Mononuclear cell (primary cell): ENCODE results near the gene KDM6A. TPM values are rescaled to one million over a fixed set of nuclear protein-coding genes. Genes with fewer than 3 reads are reported as not detected.
"Not testable (repeated sequence)": the region's sequence is repeated elsewhere in the genome, so short reads cannot be mapped to it uniquely, and the experiment has no call there.

ENCODE experiments used
- H3K27me3 ChIP-seq: 2 replicates; pipeline ENCODE4 v1.6.0; 2011; ENCODE audit warnings: low read length, control low read depth; ENCODE audit not compliant: insufficient read depth
- H3K4me1 ChIP-seq: 2 replicates; pipeline ENCODE4 v1.5.1; 2011; ENCODE audit warnings: mild to moderate bottlenecking, low read length, control low read depth; ENCODE audit not compliant: insufficient read depth
- H3K4me3 ChIP-seq: 2 replicates; pipeline ENCODE4 v1.5.1; 2011; ENCODE audit warnings: mild to moderate bottlenecking, low read length, moderate library complexity
- H3K9me3 ChIP-seq: 2 replicates; pipeline ENCODE4 v1.5.1; 2011; ENCODE audit warnings: low read depth, mild to moderate bottlenecking, control low read depth, low read length
- total RNA-seq: library from RNA; depleted of rRNA; stranded (reverse); fragments of >200 nt; gene quantifications from one replicate; pipeline ENCODE4 v1.2.3, GENCODE V29; 2012

Gene KDM6A
- total RNA-seq, 1 donor: 115 TPM

- Histone ChIP-seq H3K4me3 (no peak overlapping the region), H3K27me3 (no peaks in the 10 kb centered on the region), H3K4me1 (peaks cover 16% of the 10 kb centered on the region), H3K9me3 (no peaks in the 10 kb centered on the region)
Measured at GRCh38 chrX:45070116-45071007, 197.4 kb downstream of the KDM6A start.

- not testable (repeated sequence) for H3K4me3 ChIP-seq, H3K27me3 ChIP-seq, H3K9me3 ChIP-seq
- H3K4me1 ChIP-seq: peaks cover 16% of the 10 kb centered on the region
Measured at GRCh38 chrX:45073011-45073410, 200.0 kb downstream of the KDM6A start.

GRCh38 chrX:45077748-45078424, 204.9 kb downstream of the KDM6A start:
- Histone ChIP-seq H3K4me3 (no peak overlapping the region), H3K9me3 (no peaks in the 10 kb centered on the region), H3K27me3 (no peaks in the 10 kb centered on the region), H3K4me1 (no peaks in the 10 kb centered on the region)

GRCh38 chrX:45083314-45083713, 210.3 kb downstream of the KDM6A start:
- Histone ChIP-seq H3K9me3 (no peaks in the 10 kb centered on the region), H3K4me3 (no peak overlapping the region), H3K27me3 (no peaks in the 10 kb centered on the region), H3K4me1 (no peaks in the 10 kb centered on the region)

- H3K27me3 ChIP-seq: no peaks in the 10 kb centered on the region
- no peaks in the 10 kb centered on the region for H3K9me3 ChIP-seq
Measured at GRCh38 chrX:45110494-45110893, 237.5 kb downstream of the KDM6A start.

GRCh38 chrX:45126158-45126557, 253.2 kb downstream of the KDM6A start:
- no peaks in the 10 kb centered on the region for H3K9me3 ChIP-seq
- no peak overlapping the region for H3K4me3 ChIP-seq
- H3K4me1 ChIP-seq: no peaks in the 10 kb centered on the region
- H3K27me3 ChIP-seq: no peaks in the 10 kb centered on the region

More at GRCh38 chrX:45110494-45110893, 237.5 kb downstream of the KDM6A start:
- no peak overlapping the region for H3K4me3 ChIP-seq
- H3K4me1 ChIP-seq: no peaks in the 10 kb centered on the region

- Histone ChIP-seq H3K27me3 (no peaks in the 10 kb centered on the region), H3K4me1 (no peaks in the 10 kb centered on the region), H3K4me3 (no peak overlapping the region), H3K9me3 (no peaks in the 10 kb centered on the region)
Measured at GRCh38 chrX:45128896-45129454, 256.0 kb downstream of the KDM6A start.

- Histone ChIP-seq H3K4me3 (no peak overlapping the region), H3K9me3 (no peaks in the 10 kb centered on the region), H3K4me1 (no peaks in the 10 kb centered on the region), H3K27me3 (no peaks in the 10 kb centered on the region)
Measured at GRCh38 chrX:45133465-45133864, 260.5 kb downstream of the KDM6A start.

- no peaks in the 10 kb centered on the region for H3K4me1 ChIP-seq
- H3K4me3 ChIP-seq: no peak overlapping the region
- no peaks in the 10 kb centered on the region for H3K9me3 ChIP-seq
- no peaks in the 10 kb centered on the region for H3K27me3 ChIP-seq
Measured at GRCh38 chrX:45134315-45134731, 261.3 kb downstream of the KDM6A start.

GRCh38 chrX:45134775-45135174, 261.8 kb downstream of the KDM6A start:
- H3K4me1 ChIP-seq: no peaks in the 10 kb centered on the region
- no peaks in the 10 kb centered on the region for H3K27me3 ChIP-seq
- H3K4me3 ChIP-seq: no peak overlapping the region
- H3K9me3 ChIP-seq: no peaks in the 10 kb centered on the region

GRCh38 chrX:45135391-45136075, 262.5 kb downstream of the KDM6A start:
- not testable (repeated sequence) for H3K4me3 ChIP-seq, H3K9me3 ChIP-seq, H3K27me3 ChIP-seq, H3K4me1 ChIP-seq

- Histone ChIP-seq H3K9me3 (no peaks in the 10 kb centered on the region), H3K4me3 (no peak overlapping the region), H3K4me1 (no peaks in the 10 kb centered on the region), H3K27me3 (no peaks in the 10 kb centered on the region)
Measured at GRCh38 chrX:45137531-45137930, 264.5 kb downstream of the KDM6A start.

GRCh38 chrX:45138525-45138924, 265.5 kb downstream of the KDM6A start:
- Histone ChIP-seq H3K4me1 (no peaks in the 10 kb centered on the region), H3K9me3 (no peaks in the 10 kb centered on the region), H3K27me3 (no peaks in the 10 kb centered on the region), H3K4me3 (no peak overlapping the region)

GRCh38 chrX:45140812-45141211, 267.8 kb downstream of the KDM6A start:
- no peaks in the 10 kb centered on the region for H3K9me3 ChIP-seq
- H3K4me1 ChIP-seq: no peaks in the 10 kb centered on the region
- no peaks in the 10 kb centered on the region for H3K27me3 ChIP-seq
- H3K4me3 ChIP-seq: no peak overlapping the region

- Histone ChIP-seq H3K4me1 (no peaks in the 10 kb centered on the region), H3K9me3 (no peaks in the 10 kb centered on the region), H3K4me3 (no peak overlapping the region), H3K27me3 (no peaks in the 10 kb centered on the region)
Measured at GRCh38 chrX:45142185-45142584, 269.2 kb downstream of the KDM6A start.
